Retina (tissue), 1 donor: ENCODE data around the gene DYNC1LI1.

Experiments used
- DNase-seq: peaks from one replicate; pipeline ENCODE4 v3.0.0-alpha.2; 2016

Gene DYNC1LI1

GRCh38 chr3:32487781-32488473 is 82.7 kb downstream of the DYNC1LI1 start:
- no peak for DNase-seq

- no peak for DNase-seq
Observed at GRCh38 chr3:32484436-32484835, 86.2 kb downstream of the DYNC1LI1 start.

- DNase-seq: no peak
Observed at GRCh38 chr3:32483772-32484171, 86.9 kb downstream of the DYNC1LI1 start.

- DNase-seq: no peak
Observed at GRCh38 chr3:32482693-32483092, 88.0 kb downstream of the DYNC1LI1 start.

- no peak for DNase-seq
Observed at GRCh38 chr3:32481791-32482631, 88.6 kb downstream of the DYNC1LI1 start.

- no peak for DNase-seq
Observed at GRCh38 chr3:32480604-32481003, 90.1 kb downstream of the DYNC1LI1 start.
